PC-9 (cell line): ENCODE results near the gene CITED4. TPM values are rescaled to one million over a fixed set of nuclear protein-coding genes. Genes with fewer than 3 reads are reported as not detected.

Source experiments
- BruUV-seq: library from RNA; stranded (reverse); fragments of 400-500 nt; replicated peaks from 2 replicates; lab custom pipeline; 2021; lab: Mats Ljungman, UMichigan
- CTCF ChIA-PET: fragments of 300-600 bp; sonication (Branson Sonifier 250); formaldehyde crosslinking; loops from one replicate; lab custom pipeline; 2022; ENCODE audit warnings: antibody characterized with exemption; lab: Charles Lee
- POLR2A ChIA-PET: fragments of 300-600 bp; sonication (Branson Sonifier 250); formaldehyde crosslinking; loops from one replicate; lab custom pipeline; 2022; ENCODE audit warnings: antibody characterized with exemption; ENCODE audit not compliant: unreplicated experiment; lab: Charles Lee
- DNase-seq, 2 experiments: peaks; one replicate each; pipeline versions ENCODE4 v3.0.0 to v3.0.0-alpha.2; 2015 to 2022; ENCODE audit warnings: mixed read lengths in 1 of 2
- H2AFZ ChIP-seq: fragments of 200-600 bp; sonication (generic); 2 replicates; pipeline ENCODE4 v1.8.1; 2017; ENCODE audit warnings: antibody characterized with exemption
- H3F3A ChIP-seq: fragments of 200-600 bp; sonication (generic); 2 replicates; pipeline ENCODE4 v1.8.1; 2017; ENCODE audit warnings: antibody characterized with exemption, mild to moderate bottlenecking, low read depth; ENCODE audit not compliant: insufficient read depth
- H3K27ac ChIP-seq: fragments of 200-600 bp; sonication (generic); 2 replicates; pipeline ENCODE4 v1.6.1; 2016; ENCODE audit warnings: mixed run types
- H3K27me3 ChIP-seq: fragments of 200-600 bp; sonication (generic); 2 replicates; pipeline ENCODE4 v1.6.1; 2016; ENCODE audit warnings: low read depth, mixed run types; ENCODE audit not compliant: insufficient read depth
- H3K36me3 ChIP-seq: fragments of 200-600 bp; sonication (generic); 2 replicates; pipeline ENCODE4 v1.6.1; 2016; ENCODE audit warnings: low read depth, mixed run types
- H3K4me1 ChIP-seq: fragments of 200-600 bp; sonication (generic); replicated peaks from 2 replicates; pipeline ENCODE4 v1.6.1; 2016; ENCODE audit warnings: mixed run types; ENCODE audit not compliant: insufficient read depth
- H3K4me2 ChIP-seq: fragments of 200-600 bp; sonication (generic); 2 replicates; pipeline ENCODE4 v1.6.1; 2017; ENCODE audit warnings: mixed run types
- H3K4me3 ChIP-seq: fragments of 200-600 bp; sonication (generic); 2 replicates; pipeline ENCODE4 v1.6.1; 2016; ENCODE audit warnings: mixed run types
- H3K79me2 ChIP-seq: fragments of 200-600 bp; sonication (generic); 2 replicates; pipeline ENCODE4 v1.6.1; 2017; ENCODE audit warnings: low read depth, mixed run types
- H3K9me2 ChIP-seq: fragments of 200-600 bp; sonication (generic); 2 replicates; pipeline ENCODE4 v1.8.1; 2017; ENCODE audit warnings: mild to moderate bottlenecking; ENCODE audit not compliant: insufficient read depth
- H3K9me3 ChIP-seq: fragments of 200-600 bp; sonication (generic); 2 replicates; pipeline ENCODE4 v1.8.1; 2016; ENCODE audit warnings: low read depth; ENCODE audit not compliant: insufficient read depth
- H4K20me1 ChIP-seq: fragments of 200-600 bp; sonication (generic); 2 replicates; pipeline ENCODE4 v1.8.1; 2017; ENCODE audit not compliant: insufficient read depth
- EZH2 ChIP-seq: fragments of 200-600 bp; sonication (generic); IDR thresholded peaks from 2 replicates; pipeline ENCODE4 v1.8.0; 2017; ENCODE audit warnings: antibody characterized with exemption, low read depth
- intact Hi-C: fragments of 100-400 bp; cut with micrococcal nuclease; formaldehyde crosslinking; loops from one replicate; pipeline ENCODE4 v1.10.0; 2022; ENCODE audit not compliant: unreplicated experiment
- total RNA-seq: library from RNA; stranded (reverse); gene quantifications from 2 replicates; pipeline ENCODE4 v1.2.3, GENCODE V29; 2021
- TF ChIP-seq, protein P1 (sequence below): fragments of 200-600 bp; sonication (generic); conservative IDR thresholded peaks from 2 replicates; pipeline ENCODE4 v1.6.1; 2017; ENCODE audit warnings: mixed run types, antibody characterized with exemption, mild to moderate bottlenecking, moderate library complexity

CITED4 gene
- total RNA-seq, 1 experiment from 2014 or later: 67.5 TPM

DNA sequence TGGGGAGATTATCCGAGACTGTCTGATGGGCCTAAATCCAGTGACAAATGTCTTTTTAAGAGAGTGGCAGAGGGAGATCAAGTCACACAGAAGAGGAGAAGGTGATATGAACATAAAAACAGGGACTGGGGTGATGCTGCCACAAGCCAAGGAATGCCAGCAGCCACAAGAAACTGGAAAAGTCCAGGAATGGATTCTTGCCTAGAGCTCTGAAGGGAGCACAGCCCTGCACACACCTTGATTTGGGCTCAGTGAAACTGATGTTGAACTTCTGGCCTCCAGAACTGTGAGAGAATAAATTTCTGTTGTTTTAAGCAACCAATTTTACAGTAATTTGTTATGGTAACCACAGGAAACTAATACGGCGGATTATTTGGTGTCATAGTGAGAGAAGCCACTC is 19.5 kb downstream of the CITED4 start:
- DNase-seq: no peak
- ChIA-PET CTCF (no interaction called here), POLR2A (no interaction called here)
- intact Hi-C loops: loop anchor here (10.0 kb wide), 1 partner anchor 402 kb away; the partner anchor contains the start of gene SCMH1
- Histone ChIP-seq H3K27ac (no peak overlapping the region), H4K20me1 (no peaks in the 10 kb centered on the region), H3F3A (no peaks in the 10 kb centered on the region), H3K4me1 (no peaks in the 10 kb centered on the region), H3K79me2 (no peaks in the 10 kb centered on the region), H3K4me2 (no peak overlapping the region), H3K9me2 (no peaks in the 10 kb centered on the region), H3K27me3 (no peaks in the 10 kb centered on the region), H3K36me3 (no peaks in the 10 kb centered on the region), H3K4me3 (no peak overlapping the region), H3K9me3 (no peaks in the 10 kb centered on the region), H2AFZ (no peak overlapping the region)
- BruUV-seq: no TSS peak
- no peak for TF ChIP-seq EZH2

DNA sequence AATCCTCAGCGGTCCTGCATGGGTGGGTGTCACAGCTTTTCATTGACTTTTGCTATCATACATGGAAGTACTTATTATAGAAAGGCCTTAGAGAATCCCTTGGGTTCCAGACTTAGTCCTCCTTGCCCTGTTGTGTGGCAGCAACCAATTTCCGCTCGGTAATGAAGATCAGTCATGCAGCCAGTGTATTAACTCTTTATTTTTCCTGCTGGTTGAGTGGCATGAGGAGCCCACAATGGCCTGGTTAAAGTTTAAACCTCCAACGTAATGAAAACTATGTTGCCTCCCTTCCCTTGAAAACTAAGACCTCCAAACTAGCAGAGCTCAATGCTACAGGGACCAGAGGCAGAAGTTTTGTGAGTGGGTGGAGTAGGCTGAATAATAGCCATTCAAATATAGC is 20.0 kb downstream of the CITED4 start:
- BruUV-seq: no TSS peak
- no peaks in the 10 kb centered on the region for H3K9me3 ChIP-seq
- CTCF ChIA-PET: no interaction called here

DNA sequence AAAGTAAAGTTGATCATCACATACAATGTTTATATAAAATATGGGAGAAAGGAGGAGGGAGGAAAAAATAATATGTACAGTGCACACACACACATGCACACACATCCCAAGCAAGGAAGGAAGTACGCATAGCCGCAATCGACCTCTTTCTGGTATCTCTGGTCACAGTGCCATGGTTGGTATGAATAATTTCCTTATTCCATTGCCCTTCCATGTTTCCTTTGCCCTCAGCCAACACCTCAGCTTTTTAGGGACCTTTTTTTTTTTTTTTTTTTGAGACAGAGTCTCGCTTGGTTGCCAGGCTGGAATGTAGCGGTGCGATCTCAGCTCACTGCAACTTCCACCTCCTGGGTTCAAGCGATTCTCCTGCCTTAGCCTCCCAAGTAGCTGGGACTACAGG is 20.6 kb downstream of the CITED4 start:
- no peak overlapping the region for H3K4me2 ChIP-seq
- intact Hi-C loops: loop anchor here (10.0 kb wide), 1 partner anchor 403 kb away; the partner anchor contains the start of gene SCMH1

More for the DNA sequence above, 20.0 kb downstream of the CITED4 start:
- intact Hi-C loops: loop anchor here (10.0 kb wide), 1 partner anchor 403 kb away; the partner anchor contains the start of gene SCMH1
- H3K4me1 ChIP-seq: no peaks in the 10 kb centered on the region
- H3K4me3 ChIP-seq: no peak overlapping the region
- TF ChIP-seq EZH2: no peak
- TF ChIP-seq, protein P1, sequence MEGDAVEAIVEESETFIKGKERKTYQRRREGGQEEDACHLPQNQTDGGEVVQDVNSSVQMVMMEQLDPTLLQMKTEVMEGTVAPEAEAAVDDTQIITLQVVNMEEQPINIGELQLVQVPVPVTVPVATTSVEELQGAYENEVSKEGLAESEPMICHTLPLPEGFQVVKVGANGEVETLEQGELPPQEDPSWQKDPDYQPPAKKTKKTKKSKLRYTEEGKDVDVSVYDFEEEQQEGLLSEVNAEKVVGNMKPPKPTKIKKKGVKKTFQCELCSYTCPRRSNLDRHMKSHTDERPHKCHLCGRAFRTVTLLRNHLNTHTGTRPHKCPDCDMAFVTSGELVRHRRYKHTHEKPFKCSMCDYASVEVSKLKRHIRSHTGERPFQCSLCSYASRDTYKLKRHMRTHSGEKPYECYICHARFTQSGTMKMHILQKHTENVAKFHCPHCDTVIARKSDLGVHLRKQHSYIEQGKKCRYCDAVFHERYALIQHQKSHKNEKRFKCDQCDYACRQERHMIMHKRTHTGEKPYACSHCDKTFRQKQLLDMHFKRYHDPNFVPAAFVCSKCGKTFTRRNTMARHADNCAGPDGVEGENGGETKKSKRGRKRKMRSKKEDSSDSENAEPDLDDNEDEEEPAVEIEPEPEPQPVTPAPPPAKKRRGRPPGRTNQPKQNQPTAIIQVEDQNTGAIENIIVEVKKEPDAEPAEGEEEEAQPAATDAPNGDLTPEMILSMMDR: no peak
- H3F3A ChIP-seq: no peaks in the 10 kb centered on the region
- no peak for DNase-seq
- no peaks in the 10 kb centered on the region for H3K36me3 ChIP-seq
- H2AFZ ChIP-seq: no peak overlapping the region
- H3K79me2 ChIP-seq: no peaks in the 10 kb centered on the region
- POLR2A ChIA-PET: interaction anchor here (0.6 kb wide), 1 partner anchor 177 kb away, joined by 4 read pairs; the partner anchor contains the start of gene RIMS3
- no peak overlapping the region for H3K27ac ChIP-seq
- no peak overlapping the region for H3K4me2 ChIP-seq
- H3K27me3 ChIP-seq: no peaks in the 10 kb centered on the region
- no peaks in the 10 kb centered on the region for H4K20me1 ChIP-seq
- H3K9me2 ChIP-seq: no peaks in the 10 kb centered on the region

More for the DNA sequence above, 20.6 kb downstream of the CITED4 start:
- H3K4me3 ChIP-seq: no peak overlapping the region
- no peaks in the 10 kb centered on the region for H3K27me3 ChIP-seq
- no peak overlapping the region for H2AFZ ChIP-seq
- H3F3A ChIP-seq: no peaks in the 10 kb centered on the region
- no peaks in the 10 kb centered on the region for H3K36me3 ChIP-seq
- H3K79me2 ChIP-seq: no peaks in the 10 kb centered on the region
- no peaks in the 10 kb centered on the region for H4K20me1 ChIP-seq
- CTCF ChIA-PET: no interaction called here
- H3K4me1 ChIP-seq: no peaks in the 10 kb centered on the region
- POLR2A ChIA-PET: interaction anchor here (0.6 kb wide), 1 partner anchor 176 kb away, joined by 4 read pairs; the partner anchor contains the start of gene RIMS3
- no peak for DNase-seq
- BruUV-seq: no TSS peak
- TF ChIP-seq, protein P1: no peak
- no peak for TF ChIP-seq EZH2
- H3K9me3 ChIP-seq: no peaks in the 10 kb centered on the region
- H3K27ac ChIP-seq: no peak overlapping the region
- H3K9me2 ChIP-seq: no peaks in the 10 kb centered on the region
